Activated CD4-positive, alpha-beta T cell treated with anti-CD3 and anti-CD28 coated beads for 36 hours (primary cell): ENCODE data around the gene RPA3. TPM values are rescaled to one million over a fixed set of nuclear protein-coding genes. Genes with fewer than 3 reads are reported as not detected.

Experiments used
- ATAC-seq: fragments of 200-7000 bp; cut with Tn5 transposase; one replicate; pipeline ENCODE4 v1.10.0; 2021; ENCODE audit warnings: mild to moderate bottlenecking, moderate library complexity
- CTCF ChIA-PET: fragments of 350-600 bp; sonication (Branson Sonifier 250); formaldehyde crosslinking; loops from one replicate; lab custom pipeline; 2021; ENCODE audit warnings: antibody characterized with exemption; lab: Charles Lee
- POLR2A ChIA-PET: fragments of 350-600 bp; sonication (Branson Sonifier 250); formaldehyde crosslinking; loops from one replicate; lab custom pipeline; 2021; ENCODE audit warnings: antibody characterized with exemption, inconsistent platforms; lab: Charles Lee
- DNase-seq: peaks from one replicate; pipeline ENCODE4 v3.0.0-alpha.2; 2020
- H3K27ac Mint-ChIP-seq: one replicate; pipeline ENCODE4 v1.8.0; 2021; ENCODE audit warnings: mixed read lengths
- H3K27me3 Mint-ChIP-seq: one replicate; pipeline ENCODE4 v1.8.0; 2021; ENCODE audit warnings: mixed read lengths
- H3K36me3 Mint-ChIP-seq: one replicate; pipeline ENCODE4 v1.8.0; 2021; ENCODE audit warnings: low read depth, mixed read lengths
- H3K4me1 Mint-ChIP-seq: one replicate; pipeline ENCODE4 v1.8.0; 2021; ENCODE audit warnings: mixed read lengths
- H3K4me3 Mint-ChIP-seq: one replicate; pipeline ENCODE4 v1.8.0; 2021; ENCODE audit warnings: mild to moderate bottlenecking, moderate library complexity, mixed read lengths
- H3K9me3 Mint-ChIP-seq: one replicate; pipeline ENCODE4 v1.8.0; 2021; ENCODE audit warnings: low read depth, mixed read lengths
- intact Hi-C, 2 experiments: fragments of 100-400 bp; cut with DNase I in 1 of 2; cut with micrococcal nuclease in 1 of 2; formaldehyde crosslinking; loops; one replicate each; pipeline versions ENCODE4 v1.14.2 to v1.15.1; 2022 to 2024; cut with DNase I, micrococcal nuclease
- total RNA-seq, 2 experiments: library from RNA; stranded (reverse); gene quantifications; one replicate each; pipeline ENCODE4 v1.2.3, GENCODE V29; 2021

The RPA3 gene
- total RNA-seq, 2 experiments from 2014 or later: 109 to 181 TPM

DNA sequence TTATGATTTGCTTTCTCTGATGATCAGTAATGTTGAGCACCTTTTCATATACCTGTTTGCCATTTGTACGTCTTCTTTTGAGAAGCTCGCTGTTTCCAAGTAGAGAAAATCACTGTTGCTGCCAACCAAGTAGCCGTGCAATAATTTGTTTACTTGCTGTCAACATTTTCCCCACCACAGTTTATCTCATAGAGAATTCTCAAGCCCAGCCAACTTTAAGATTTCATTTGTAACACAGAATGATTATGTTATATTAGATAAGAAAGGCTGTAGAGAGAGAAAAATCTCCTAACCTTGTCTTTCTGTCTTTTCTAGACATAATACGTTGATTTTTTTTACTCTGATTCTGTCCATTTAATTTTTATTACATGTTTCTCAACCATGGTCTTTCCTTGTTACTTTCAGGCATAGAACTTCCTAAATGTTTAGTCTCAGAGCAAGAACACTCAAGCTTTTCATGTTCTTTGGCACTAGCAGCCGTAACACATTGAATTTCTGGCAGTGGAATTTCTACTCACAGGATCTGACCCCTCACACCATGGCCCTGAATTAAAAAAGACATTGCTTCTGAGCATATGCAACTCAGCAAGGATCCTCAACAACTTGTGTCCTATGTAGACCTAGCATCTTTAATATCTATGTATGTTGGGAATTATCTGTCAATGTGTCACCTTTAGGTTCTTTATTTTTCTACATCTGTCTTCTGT lies 23.1 kb downstream of the RPA3 start:
- peaks cover 5% of the 10 kb centered on the region for H3K9me3 Mint-ChIP-seq
- intact Hi-C loops: no loop called here
- CTCF ChIA-PET: interaction anchor here (1.1 kb wide), 1 partner anchor 12 kb away, joined by 3 read pairs; no protein-coding TSS in a partner anchor

DNA sequence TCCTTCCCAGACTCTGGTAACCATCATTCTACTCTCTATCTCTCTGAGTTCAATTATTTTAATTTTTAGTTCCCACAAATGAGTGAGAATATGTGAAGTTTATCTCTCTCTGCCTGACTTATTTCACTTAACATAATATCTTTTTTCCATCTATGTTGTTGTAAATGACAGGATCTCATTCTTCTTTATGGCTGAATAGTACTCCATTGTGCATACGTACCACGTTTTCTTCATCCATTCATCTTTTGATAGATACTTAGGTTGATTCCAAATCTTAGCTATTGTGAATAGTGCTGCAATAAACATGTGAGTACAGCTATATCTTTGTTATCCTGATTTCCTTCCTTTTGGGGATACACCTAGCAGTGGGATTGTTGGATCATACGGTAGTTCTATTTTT lies 23.9 kb downstream of the RPA3 start:
- peaks cover 13% of the 10 kb centered on the region for H3K36me3 Mint-ChIP-seq
- H3K4me3 Mint-ChIP-seq: no peak overlapping the region
- no peak overlapping the region for H3K27ac Mint-ChIP-seq
- no peak for ATAC-seq
- H3K27me3 Mint-ChIP-seq: no peaks in the 10 kb centered on the region
- H3K9me3 Mint-ChIP-seq: peaks cover 5% of the 10 kb centered on the region
- no peak for DNase-seq
- POLR2A ChIA-PET: no interaction called here
- H3K4me1 Mint-ChIP-seq: peaks cover 12% of the 10 kb centered on the region
- intact Hi-C loops: no loop called here
- CTCF ChIA-PET: interaction anchor here (1.1 kb wide), 1 partner anchor 13 kb away, joined by 3 read pairs; no protein-coding TSS in a partner anchor

More for the DNA sequence above, 23.1 kb downstream of the RPA3 start:
- peaks cover 13% of the 10 kb centered on the region for H3K36me3 Mint-ChIP-seq
- H3K27ac Mint-ChIP-seq: no peak overlapping the region
- no peak for ATAC-seq
- DNase-seq: no peak
- H3K27me3 Mint-ChIP-seq: no peaks in the 10 kb centered on the region
- POLR2A ChIA-PET: no interaction called here
- H3K4me3 Mint-ChIP-seq: no peak overlapping the region
- peaks cover 17% of the 10 kb centered on the region for H3K4me1 Mint-ChIP-seq

DNA sequence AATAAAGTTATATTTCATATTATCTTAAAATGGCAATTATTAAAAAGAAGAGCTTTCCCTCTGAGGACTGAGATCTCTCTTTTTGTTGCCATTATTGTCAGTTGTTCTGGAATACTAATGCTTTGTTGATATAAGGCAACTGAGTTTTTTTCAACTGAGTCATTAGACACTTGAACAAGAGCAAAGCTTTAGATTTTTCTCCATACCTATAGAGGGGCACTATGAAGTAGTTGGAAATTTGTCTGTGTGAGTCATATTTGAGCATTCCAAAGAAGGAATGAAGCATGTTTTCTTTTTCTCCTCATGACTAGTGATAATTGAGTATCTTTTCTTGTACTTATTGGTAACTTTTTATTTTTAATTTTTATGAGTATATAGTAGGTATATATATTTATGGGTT lies 24.5 kb downstream of the RPA3 start:
- Mint-ChIP-seq H3K36me3 (peaks cover 13% of the 10 kb centered on the region), H3K4me1 (peaks cover 10% of the 10 kb centered on the region), H3K27me3 (no peaks in the 10 kb centered on the region), H3K4me3 (no peak overlapping the region), H3K9me3 (peaks cover 5% of the 10 kb centered on the region), H3K27ac (no peak overlapping the region)
- ChIA-PET POLR2A (no interaction called here), CTCF (interaction anchor here (1.1 to 5.4 kb wide), 2 partner anchors 13 to 75 kb away, joined by 3 to 46 read pairs; no protein-coding TSS in a partner anchor)
- DNase-seq (no peak), ATAC-seq (no peak)
- intact Hi-C loops: no loop called here

DNA sequence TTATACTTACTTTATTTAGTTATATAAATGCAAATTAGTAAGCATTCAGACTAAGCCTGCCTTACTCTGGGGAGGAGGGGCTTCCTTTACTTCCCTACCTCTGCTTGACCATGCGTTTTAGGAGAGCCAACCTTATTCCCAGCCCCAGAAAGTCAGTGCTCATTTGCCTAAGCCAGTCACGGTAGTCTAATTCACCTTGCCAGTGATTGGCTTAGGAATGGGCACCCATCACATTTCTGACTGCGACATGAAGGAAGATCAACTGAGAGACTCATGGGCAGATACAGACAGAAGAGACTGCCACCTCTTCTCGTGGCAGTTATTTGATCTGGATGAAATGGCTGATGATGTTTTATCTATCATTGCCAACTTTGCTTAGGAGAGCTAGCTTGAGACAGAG lies 29.5 kb downstream of the RPA3 start:
- H3K36me3 Mint-ChIP-seq: peaks cover 5% of the 10 kb centered on the region
- H3K4me1 Mint-ChIP-seq: peaks cover 12% of the 10 kb centered on the region
- H3K27ac Mint-ChIP-seq: no peak overlapping the region
- intact Hi-C loops: no loop called here
- ChIA-PET CTCF (interaction anchor here (0.6 to 5.4 kb wide), 4 partner anchors 8 to 665 kb away, joined by 3 to 46 read pairs (median 3); no protein-coding TSS in a partner anchor), POLR2A (no interaction called here)
- no peaks in the 10 kb centered on the region for H3K9me3 Mint-ChIP-seq
- no peaks in the 10 kb centered on the region for H3K27me3 Mint-ChIP-seq
- H3K4me3 Mint-ChIP-seq: no peak overlapping the region
- ATAC-seq: no peak
- no peak for DNase-seq

DNA sequence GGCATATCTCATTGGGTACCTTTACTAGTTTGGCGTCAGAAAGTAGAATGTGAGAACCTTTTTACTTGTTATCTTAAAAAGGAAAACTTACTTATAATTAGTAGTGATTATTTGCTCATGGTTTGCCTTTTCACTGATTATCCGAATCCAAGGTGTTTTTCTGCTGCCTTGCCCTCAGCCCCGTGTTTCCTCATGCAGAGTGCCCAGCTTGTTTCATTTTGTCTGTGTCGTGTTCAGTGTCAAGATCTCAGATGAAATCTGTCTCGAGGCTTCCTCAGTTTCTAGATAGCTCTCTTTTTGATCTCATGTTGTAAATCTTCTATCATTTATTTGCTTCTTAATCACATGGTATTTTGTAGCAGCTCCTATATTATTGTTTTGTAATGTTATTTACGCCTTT lies 30.1 kb downstream of the RPA3 start:
- H3K4me1 Mint-ChIP-seq: peaks cover 12% of the 10 kb centered on the region
- intact Hi-C loops: no loop called here
- no peak for DNase-seq
- H3K9me3 Mint-ChIP-seq: no peaks in the 10 kb centered on the region
- H3K36me3 Mint-ChIP-seq: peaks cover 5% of the 10 kb centered on the region
- H3K4me3 Mint-ChIP-seq: no peak overlapping the region
- ATAC-seq: no peak
- CTCF ChIA-PET: interaction anchor here (0.6 to 1.2 kb wide), 3 partner anchors 16 to 529 kb away, joined by 3 to 4 read pairs (median 3); no protein-coding TSS in a partner anchor
- no peaks in the 10 kb centered on the region for H3K27me3 Mint-ChIP-seq
- POLR2A ChIA-PET: no interaction called here
- H3K27ac Mint-ChIP-seq: no peak overlapping the region

GRCh38 chr7:7687800-7688199 lies 30.6 kb downstream of the RPA3 start:
- H3K4me3 Mint-ChIP-seq: no peak overlapping the region
- H3K27me3 Mint-ChIP-seq: no peaks in the 10 kb centered on the region
- CTCF ChIA-PET: interaction anchor here (0.6 to 1.5 kb wide), 5 partner anchors 12 to 529 kb away, joined by 3 to 4 read pairs (median 3); no protein-coding TSS in a partner anchor
- no peaks in the 10 kb centered on the region for H3K9me3 Mint-ChIP-seq
- POLR2A ChIA-PET: no interaction called here
- ATAC-seq (no peak), DNase-seq (no peak)
- peaks cover 16% of the 10 kb centered on the region for H3K4me1 Mint-ChIP-seq
- peaks cover 5% of the 10 kb centered on the region for H3K36me3 Mint-ChIP-seq
- intact Hi-C loops: no loop called here
- no peak overlapping the region for H3K27ac Mint-ChIP-seq

DNA sequence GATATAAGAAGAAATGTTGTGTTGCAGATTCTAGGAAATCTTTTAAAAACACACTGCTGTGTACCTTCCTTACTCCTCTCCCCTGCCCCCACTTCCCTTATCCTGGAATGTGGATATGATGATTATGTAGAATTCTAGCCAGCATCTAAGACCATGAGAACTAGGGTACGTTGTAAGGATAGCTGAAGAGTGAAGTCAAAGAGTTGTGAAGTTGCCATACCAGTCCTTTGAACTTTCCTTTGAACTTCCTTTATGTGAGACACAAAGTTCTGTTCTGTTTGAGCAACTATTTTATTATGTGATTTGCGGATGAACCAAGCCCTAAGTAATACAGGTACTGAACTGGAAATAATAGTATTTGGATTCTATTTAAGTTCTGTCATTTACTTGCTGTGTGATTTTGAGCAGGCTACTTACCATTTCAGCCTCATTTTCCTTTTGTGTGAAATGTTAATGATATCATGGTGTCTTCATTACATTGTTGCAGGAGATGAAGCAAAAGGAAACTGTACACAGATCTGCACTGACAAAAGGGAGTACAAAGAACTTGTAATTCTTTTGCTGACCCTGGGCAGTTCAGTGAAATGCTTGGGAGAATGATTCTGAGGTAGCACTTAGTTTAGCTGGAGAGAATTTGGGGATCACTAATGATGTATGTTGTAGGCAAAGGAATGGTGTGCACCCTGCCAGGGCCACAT lies 31.4 kb downstream of the RPA3 start:
- CTCF ChIA-PET: interaction anchor here (0.6 to 1.5 kb wide), 2 partner anchors 11 to 26 kb away, joined by 3 read pairs; no protein-coding TSS in a partner anchor
- DNase-seq (no peak), ATAC-seq (no peak)
- intact Hi-C loops: no loop called here
- no peaks in the 10 kb centered on the region for H3K27me3 Mint-ChIP-seq
- H3K4me1 Mint-ChIP-seq: peaks cover 18% of the 10 kb centered on the region
- H3K27ac Mint-ChIP-seq: no peak overlapping the region
- no peak overlapping the region for H3K4me3 Mint-ChIP-seq
- POLR2A ChIA-PET: no interaction called here
- peaks cover 2% of the 10 kb centered on the region for H3K36me3 Mint-ChIP-seq
- H3K9me3 Mint-ChIP-seq: no peaks in the 10 kb centered on the region

GRCh38 chr7:7682861-7683260 lies 35.5 kb downstream of the RPA3 start:
- CTCF ChIA-PET: interaction anchor here (2.2 to 3.7 kb wide), 2 partner anchors 9 to 36 kb away, joined by 11 to 46 read pairs; partner anchors contain the start of gene RPA3
- no peaks in the 10 kb centered on the region for H3K27me3 Mint-ChIP-seq
- intact Hi-C loops: no loop called here

GRCh38 chr7:7681936-7682329 lies 36.5 kb downstream of the RPA3 start:
- intact Hi-C loops: loop anchor here (1.0 to 2.0 kb wide), 6 partner anchors 79 to 615 kb away; no protein-coding TSS in a partner anchor
- CTCF ChIA-PET: interaction anchor here (0.7 to 3.7 kb wide), 41 partner anchors 10 to 614 kb away, joined by 3 to 46 read pairs (median 5); partner anchors contain the start of genes RPA3 and UMAD1
- Mint-ChIP-seq H3K27ac (no peak overlapping the region), H3K4me1 (peaks cover 32% of the 10 kb centered on the region), H3K36me3 (peaks cover 8% of the 10 kb centered on the region), H3K9me3 (peaks cover 3% of the 10 kb centered on the region), H3K4me3 (no peak overlapping the region), H3K27me3 (no peaks in the 10 kb centered on the region)
- ATAC-seq: no peak
- DNase-seq: no peak
- POLR2A ChIA-PET: no interaction called here

More at GRCh38 chr7:7682861-7683260, 35.5 kb downstream of the RPA3 start:
- no peak overlapping the region for H3K27ac Mint-ChIP-seq
- peaks cover 36% of the 10 kb centered on the region for H3K4me1 Mint-ChIP-seq
- H3K4me3 Mint-ChIP-seq: no peak overlapping the region
- POLR2A ChIA-PET: no interaction called here
- DNase-seq: no peak
- no peak for ATAC-seq
- H3K36me3 Mint-ChIP-seq: peaks cover 3% of the 10 kb centered on the region
- peaks cover 3% of the 10 kb centered on the region for H3K9me3 Mint-ChIP-seq

- Mint-ChIP-seq H3K9me3 (peaks cover 3% of the 10 kb centered on the region), H3K4me3 (no peak overlapping the region), H3K27ac (peak overlapping the region; percentile 37), H3K4me1 (peaks cover 27% of the 10 kb centered on the region), H3K27me3 (no peaks in the 10 kb centered on the region), H3K36me3 (peaks cover 8% of the 10 kb centered on the region)
- intact Hi-C loops: loop anchor here (1.0 to 2.0 kb wide), 6 partner anchors 80 to 615 kb away; no protein-coding TSS in a partner anchor
- ATAC-seq (peak; percentile 81), DNase-seq (peak; percentile 52)
- CTCF ChIA-PET: interaction anchor here (0.5 to 3.7 kb wide), 55 partner anchors 10 to 615 kb away, joined by 3 to 46 read pairs (median 5); partner anchors contain the start of genes RPA3 and UMAD1
- POLR2A ChIA-PET: no interaction called here
These were observed 37.0 kb downstream of the RPA3 start for GRCh38 chr7:7681191-7681935.
